CD4-positive, alpha-beta T cell treated with Interleukin-12 subunit alpha and Interleukin-12 subunit beta, for 1 hour (primary cell): ENCODE results near the gene PATJ.
"Not testable (repeated sequence)": the region's sequence is repeated elsewhere in the genome, so short reads cannot be mapped to it uniquely, and the experiment has no call there.

ENCODE experiments used
- DNase-seq: peaks from one replicate; pipeline ENCODE4 v3.0.0-alpha.2; 2020

PATJ gene

GRCh38 chr1:61894296-61894695 is 152.0 kb downstream of the PATJ start:
- DNase-seq, result not testable (repeated sequence)

GRCh38 chr1:61895175-61895574 is 152.9 kb downstream of the PATJ start:
- DNase-seq, result no peak

- DNase-seq, result no peak
These were observed 156.4 kb downstream of the PATJ start for GRCh38 chr1:61898658-61899057.

- no peak for DNase-seq
These were observed 162.1 kb downstream of the PATJ start for GRCh38 chr1:61904354-61904753.

- DNase-seq, result no peak
These were observed 164.8 kb downstream of the PATJ start for GRCh38 chr1:61907102-61907501.

- no peak for DNase-seq
These were observed 167.8 kb downstream of the PATJ start for GRCh38 chr1:61910035-61910434.

GRCh38 chr1:61914823-61915482 is 172.7 kb downstream of the PATJ start:
- no peak for DNase-seq

- DNase-seq, result no peak
These were observed 179.2 kb downstream of the PATJ start for GRCh38 chr1:61921435-61921834.

- no peak for DNase-seq
These were observed 180.7 kb downstream of the PATJ start for GRCh38 chr1:61922950-61923480.

- DNase-seq, result no peak
These were observed 183.5 kb downstream of the PATJ start for GRCh38 chr1:61925591-61926298.

- no peak for DNase-seq
These were observed 184.3 kb downstream of the PATJ start for GRCh38 chr1:61926597-61926996.

GRCh38 chr1:61930116-61930645 is 187.9 kb downstream of the PATJ start:
- DNase-seq, result no peak

GRCh38 chr1:61931587-61932279 is 189.5 kb downstream of the PATJ start:
- no peak for DNase-seq

- DNase-seq, result no peak
These were observed 193.2 kb downstream of the PATJ start for GRCh38 chr1:61935516-61935915.

- DNase-seq, result no peak
These were observed 194.6 kb downstream of the PATJ start for GRCh38 chr1:61936839-61937238.

GRCh38 chr1:61941794-61942193 is 199.5 kb downstream of the PATJ start:
- no peak for DNase-seq

- no peak for DNase-seq
These were observed 200.6 kb downstream of the PATJ start for GRCh38 chr1:61942856-61943255.

GRCh38 chr1:61948685-61949084 is 206.4 kb downstream of the PATJ start:
- not testable (repeated sequence) for DNase-seq

- no peak for DNase-seq
These were observed 208.1 kb downstream of the PATJ start for GRCh38 chr1:61950418-61950817.

GRCh38 chr1:61951731-61952580 is 209.7 kb downstream of the PATJ start:
- no peak for DNase-seq

- no peak for DNase-seq
These were observed 210.4 kb downstream of the PATJ start for GRCh38 chr1:61952675-61953074.

GRCh38 chr1:61953076-61953789 is 211.0 kb downstream of the PATJ start:
- DNase-seq, result no peak
